ENCODE measurements around the gene LRIG1.

Gene LRIG1

GRCh38 chr3:66475386-66476020 lies 25.3 kb downstream of the LRIG1 start:
- TF ChIP-seq EZH2 (optimal IDR thresholded peaks at IDR 0.05; ENCODE audit: low read depth, low read length) (no peak), CTCF (IDR thresholded peaks at IDR 0.05; ENCODE audit: low read length) (no peak), EZH2phosphoT487 (IDR thresholded peaks at IDR 0.05; ENCODE audit: low read length) (no peak)
- H3K9ac ChIP-seq (ENCODE audit: low read length) = no peak overlapping the region
- DNase-seq = no peak
- H3K4me2 ChIP-seq (ENCODE audit: low read depth, low read length) = no peak overlapping the region
- peaks cover 99% of the 10 kb centered on the region for H3K79me2 ChIP-seq (ENCODE audit: low read length)
- H3K27me3 ChIP-seq (replicated peaks; ENCODE audit: insufficient read depth, low read length) = no peaks in the 10 kb centered on the region
- no peak overlapping the region for H3K4me3 ChIP-seq (ENCODE audit: low read length)
- H3K4me1 ChIP-seq (ENCODE audit: low read length) = peaks cover 20% of the 10 kb centered on the region
- no peaks in the 10 kb centered on the region for H3K36me3 ChIP-seq (replicated peaks; ENCODE audit: insufficient read depth, low read length)
- no peaks in the 10 kb centered on the region for H4K20me1 ChIP-seq (ENCODE audit: insufficient read depth, low read length)
- H3K9me3 ChIP-seq (replicated peaks; ENCODE audit: insufficient read depth, low read length) = no peaks in the 10 kb centered on the region
- no peak overlapping the region for H2AFZ ChIP-seq (ENCODE audit: low read length)
- H3F3A ChIP-seq (ENCODE audit: insufficient read depth, low read length) = peaks cover 3% of the 10 kb centered on the region
- H3K27ac ChIP-seq (ENCODE audit: low read length) = no peak overlapping the region
- H3K9me2 ChIP-seq (replicated peaks; ENCODE audit: insufficient read depth, low read length) = no peaks in the 10 kb centered on the region

GRCh38 chr3:66473692-66474091 lies 27.1 kb downstream of the LRIG1 start:
- Histone ChIP-seq H3K79me2 (ENCODE audit: low read length) (peaks cover 99% of the 10 kb centered on the region), H3K27me3 (replicated peaks; ENCODE audit: insufficient read depth, low read length) (no peaks in the 10 kb centered on the region), H3K9ac (ENCODE audit: low read length) (no peak overlapping the region), H3K27ac (ENCODE audit: low read length) (no peak overlapping the region), H3K9me3 (replicated peaks; ENCODE audit: insufficient read depth, low read length) (no peaks in the 10 kb centered on the region), H4K20me1 (ENCODE audit: insufficient read depth, low read length) (no peaks in the 10 kb centered on the region), H2AFZ (ENCODE audit: low read length) (no peak overlapping the region), H3K9me2 (replicated peaks; ENCODE audit: insufficient read depth, low read length) (no peaks in the 10 kb centered on the region), H3K4me3 (ENCODE audit: low read length) (no peak overlapping the region), H3K4me1 (ENCODE audit: low read length) (peaks cover 21% of the 10 kb centered on the region), H3K4me2 (ENCODE audit: low read depth, low read length) (no peak overlapping the region), H3K36me3 (replicated peaks; ENCODE audit: insufficient read depth, low read length) (no peaks in the 10 kb centered on the region), H3F3A (ENCODE audit: insufficient read depth, low read length) (no peaks in the 10 kb centered on the region)
- DNase-seq = no peak
- TF ChIP-seq EZH2 (optimal IDR thresholded peaks at IDR 0.05; ENCODE audit: low read depth, low read length) (no peak), CTCF (IDR thresholded peaks at IDR 0.05; ENCODE audit: low read length) (no peak), EZH2phosphoT487 (IDR thresholded peaks at IDR 0.05; ENCODE audit: low read length) (no peak)

- no peak for DNase-seq
- H3K4me1 ChIP-seq (ENCODE audit: low read length) = peaks cover 21% of the 10 kb centered on the region
- no peak overlapping the region for H3K4me2 ChIP-seq (ENCODE audit: low read depth, low read length)
- no peak overlapping the region for H3K27ac ChIP-seq (ENCODE audit: low read length)
- no peak overlapping the region for H2AFZ ChIP-seq (ENCODE audit: low read length)
- H3K9ac ChIP-seq (ENCODE audit: low read length) = no peak overlapping the region
- no peaks in the 10 kb centered on the region for H3F3A ChIP-seq (ENCODE audit: insufficient read depth, low read length)
- no peak for TF ChIP-seq EZH2 (optimal IDR thresholded peaks at IDR 0.05; ENCODE audit: low read depth, low read length)
- no peak for TF ChIP-seq EZH2phosphoT487 (IDR thresholded peaks at IDR 0.05; ENCODE audit: low read length)
- no peak for TF ChIP-seq CTCF (IDR thresholded peaks at IDR 0.05; ENCODE audit: low read length)
- H3K79me2 ChIP-seq (ENCODE audit: low read length) = peaks cover 99% of the 10 kb centered on the region
- no peaks in the 10 kb centered on the region for H3K36me3 ChIP-seq (replicated peaks; ENCODE audit: insufficient read depth, low read length)
- H3K9me2 ChIP-seq (replicated peaks; ENCODE audit: insufficient read depth, low read length) = no peaks in the 10 kb centered on the region
- no peaks in the 10 kb centered on the region for H3K27me3 ChIP-seq (replicated peaks; ENCODE audit: insufficient read depth, low read length)
- no peak overlapping the region for H3K4me3 ChIP-seq (ENCODE audit: low read length)
- H3K9me3 ChIP-seq (replicated peaks; ENCODE audit: insufficient read depth, low read length) = no peaks in the 10 kb centered on the region
- H4K20me1 ChIP-seq (ENCODE audit: insufficient read depth, low read length) = no peaks in the 10 kb centered on the region
These were observed 27.6 kb downstream of the LRIG1 start for GRCh38 chr3:66473181-66473580.

All from MM.1S (cell line).